ENCODE results near the gene GASK1A.

Gene GASK1A

DNA sequence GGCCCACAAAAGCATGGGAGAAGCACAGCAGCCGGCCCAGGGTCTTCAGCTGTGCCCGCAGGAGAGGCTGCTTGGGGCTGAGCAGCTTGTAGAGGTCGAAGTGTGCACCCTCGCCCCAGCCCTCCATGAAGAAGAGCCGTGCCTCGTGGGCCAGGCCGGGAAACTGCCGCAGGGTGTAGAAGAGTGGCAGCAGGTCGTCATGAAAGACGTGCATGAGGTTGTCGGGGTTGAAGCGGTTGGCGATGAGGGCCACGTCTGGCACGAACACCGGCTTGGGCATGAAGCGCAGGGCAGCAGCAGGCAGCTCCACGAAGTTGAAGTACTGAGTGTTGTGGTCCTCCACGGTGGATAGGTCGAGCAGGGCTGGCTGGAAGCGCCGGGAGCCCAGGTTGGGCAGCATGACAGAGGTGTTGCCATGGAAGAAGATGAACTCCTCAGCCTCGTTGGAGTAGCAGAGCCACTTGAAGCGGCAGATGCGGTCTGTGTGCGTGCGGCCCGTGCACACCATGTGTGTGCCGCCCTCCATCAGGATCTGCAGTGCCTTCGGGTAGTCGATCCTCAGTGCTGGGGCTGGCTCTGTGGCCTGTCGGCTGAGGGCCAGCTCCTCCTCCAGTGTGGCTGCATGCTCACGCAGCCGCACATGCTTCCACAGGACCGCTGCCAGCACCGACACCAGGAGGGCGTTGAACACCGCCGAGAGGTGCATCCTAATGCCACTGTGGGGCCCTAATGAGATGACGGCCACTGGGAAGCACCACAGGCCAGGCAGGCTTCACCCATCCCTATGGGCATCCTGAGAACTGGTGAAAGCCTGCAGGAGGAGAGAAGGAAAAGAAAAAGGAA lies 101.8 kb downstream of the GASK1A start:
- no peak for TF ChIP-seq ZNF274 (IDR thresholded peaks at IDR 0.05; ENCODE audit: low read depth, low read length)
- H3K4me3 ChIP-seq (ENCODE audit: low read length): no peak overlapping the region

- no peak for TF ChIP-seq ZNF274 (IDR thresholded peaks at IDR 0.05; ENCODE audit: low read depth, low read length)
- H3K4me3 ChIP-seq (ENCODE audit: low read length): no peak overlapping the region
These were observed 102.7 kb downstream of the GASK1A start for GRCh38 chr3:43081796-43082195.

DNA sequence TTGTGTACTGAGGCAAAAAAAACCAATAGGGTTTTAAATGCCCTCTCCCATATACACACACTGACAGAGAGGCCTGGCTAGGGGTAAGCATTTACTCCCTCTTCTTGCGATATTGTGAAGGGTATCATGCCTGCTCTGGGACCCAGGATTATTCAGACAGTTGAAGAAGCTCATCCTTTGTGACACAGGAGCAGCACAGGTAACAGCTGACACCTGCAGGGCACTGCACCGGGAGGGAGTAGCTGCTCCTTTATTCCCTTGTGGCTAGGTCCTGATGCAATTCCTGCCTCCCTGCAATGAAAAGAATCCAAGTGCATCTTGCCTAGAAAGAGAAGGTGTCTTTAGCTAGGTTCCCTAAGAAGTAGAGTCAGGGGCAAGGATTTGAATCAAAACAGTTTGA lies 103.3 kb downstream of the GASK1A start:
- no peak for TF ChIP-seq ZNF274 (IDR thresholded peaks at IDR 0.05; ENCODE audit: low read depth, low read length)
- H3K4me3 ChIP-seq (ENCODE audit: low read length): no peak overlapping the region

- no peak for TF ChIP-seq ZNF274 (IDR thresholded peaks at IDR 0.05; ENCODE audit: low read depth, low read length)
- no peak overlapping the region for H3K4me3 ChIP-seq (ENCODE audit: low read length)
These were observed 107.5 kb downstream of the GASK1A start for GRCh38 chr3:43086460-43087165.

DNA sequence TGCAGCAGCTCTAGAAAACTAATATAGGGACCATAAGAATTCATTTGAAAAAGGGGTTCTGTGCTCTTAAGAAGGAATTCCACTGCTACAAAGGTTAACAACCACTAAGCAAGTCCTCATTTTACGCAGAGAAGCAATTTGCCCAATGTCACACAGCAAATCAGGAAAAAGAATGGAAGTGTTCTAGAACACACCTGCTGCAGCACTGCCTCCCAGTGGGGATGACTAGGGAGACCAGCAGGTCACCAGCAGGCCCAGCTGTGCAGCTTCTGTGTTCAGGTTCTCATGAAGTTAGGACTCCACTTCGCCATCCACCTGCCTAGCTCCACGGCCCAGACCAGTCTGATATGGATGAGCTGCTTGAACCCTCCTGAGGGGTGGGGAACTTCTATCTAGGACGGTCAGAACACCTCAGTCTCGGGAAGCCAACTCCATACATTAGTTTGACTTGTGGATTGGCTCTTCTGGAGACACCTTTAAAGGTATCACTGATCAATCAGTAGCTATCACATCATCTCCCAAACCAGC lies 108.2 kb downstream of the GASK1A start:
- no peak overlapping the region for H3K4me3 ChIP-seq (ENCODE audit: low read length)
- no peak for TF ChIP-seq ZNF274 (IDR thresholded peaks at IDR 0.05; ENCODE audit: low read depth, low read length)

DNA sequence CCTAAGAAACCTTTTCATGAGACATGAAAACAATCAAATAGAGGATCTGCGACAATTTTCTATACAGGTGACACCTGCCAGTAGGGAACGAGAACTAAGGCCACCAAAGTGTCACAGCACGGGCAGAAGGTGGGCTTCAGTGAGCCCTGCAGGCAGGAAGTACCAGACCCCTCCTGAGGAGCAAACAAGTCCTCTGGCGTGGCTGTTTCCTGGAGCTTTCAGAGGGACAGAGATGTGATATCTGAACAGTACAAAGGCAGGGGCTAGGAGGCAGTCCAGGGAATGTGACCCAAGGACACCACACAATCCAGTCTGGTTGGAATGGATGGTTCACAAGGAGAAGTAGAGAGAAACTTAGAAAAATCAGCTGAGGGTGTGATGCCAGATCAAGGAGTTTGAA lies 110.0 kb downstream of the GASK1A start:
- no peak overlapping the region for H3K4me3 ChIP-seq (ENCODE audit: low read length)
- TF ChIP-seq ZNF274 (IDR thresholded peaks at IDR 0.05; ENCODE audit: low read depth, low read length): no peak

DNA sequence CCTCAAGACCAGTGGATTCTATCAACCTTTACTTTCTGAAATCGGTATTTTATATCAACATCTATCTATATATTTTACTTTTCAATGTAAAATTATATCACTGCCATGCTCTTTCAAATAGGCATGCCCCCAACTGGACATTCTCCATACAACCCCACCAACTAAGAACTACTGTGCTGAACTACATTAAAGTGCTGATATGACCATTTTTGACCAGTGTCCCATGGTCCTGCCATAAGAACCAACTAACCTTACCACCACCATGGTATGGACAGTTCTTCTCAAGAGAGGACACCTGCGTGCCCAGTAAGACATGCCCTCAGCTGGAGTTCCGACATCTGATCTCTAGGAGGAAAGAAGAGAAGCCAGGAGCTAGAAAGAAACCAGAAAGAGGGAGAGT lies 111.1 kb downstream of the GASK1A start:
- TF ChIP-seq ZNF274 (IDR thresholded peaks at IDR 0.05; ENCODE audit: low read depth, low read length): no peak

GRCh38 chr3:43091481-43091880 lies 112.4 kb downstream of the GASK1A start:
- no peak for TF ChIP-seq ZNF274 (IDR thresholded peaks at IDR 0.05; ENCODE audit: low read depth, low read length)
- no peak overlapping the region for H3K4me3 ChIP-seq (ENCODE audit: low read length)

More for the DNA sequence above, 111.1 kb downstream of the GASK1A start:
- no peak overlapping the region for H3K4me3 ChIP-seq (ENCODE audit: low read length)

DNA sequence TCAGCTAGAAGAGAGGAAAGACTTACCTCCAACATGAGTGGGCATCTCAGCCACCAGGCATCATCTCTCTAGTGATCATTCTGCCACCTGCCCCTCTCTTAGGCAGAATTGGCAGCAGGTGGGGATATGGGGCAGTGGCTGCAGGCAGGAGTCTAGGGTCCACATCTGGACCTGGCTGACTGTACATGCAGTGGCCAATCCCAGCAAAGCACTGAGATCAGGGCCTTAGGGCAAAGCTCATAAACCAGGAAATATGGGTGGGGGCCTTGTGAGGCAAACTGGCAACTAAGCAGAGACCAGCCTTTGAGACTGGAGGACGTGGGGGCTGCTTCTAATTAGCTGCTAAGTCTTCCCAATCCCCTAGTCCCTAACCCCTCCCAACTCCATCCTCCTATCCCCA lies 113.9 kb downstream of the GASK1A start:
- H3K4me3 ChIP-seq (ENCODE audit: low read length): no peak overlapping the region
- TF ChIP-seq ZNF274 (IDR thresholded peaks at IDR 0.05; ENCODE audit: low read depth, low read length): no peak

DNA sequence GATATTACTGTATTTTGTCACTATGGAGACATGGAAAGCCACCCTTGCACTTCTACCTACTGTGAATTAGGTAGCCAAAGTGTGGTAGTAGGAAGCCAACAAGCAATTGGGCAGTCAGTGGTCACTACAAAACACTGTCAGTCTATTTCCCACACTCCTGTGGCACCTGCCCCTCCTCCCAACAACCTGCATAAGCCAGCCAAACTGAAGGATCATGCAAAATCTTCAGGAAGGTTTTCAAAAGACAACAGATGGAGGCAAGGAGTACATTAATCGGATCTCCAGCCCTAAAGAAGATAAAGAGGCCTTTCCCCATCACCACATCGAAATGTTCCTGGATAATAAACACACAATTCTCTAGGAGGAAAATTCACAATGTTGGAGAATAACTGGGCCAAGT lies 114.9 kb downstream of the GASK1A start:
- H3K4me3 ChIP-seq (ENCODE audit: low read length): no peak overlapping the region

GRCh38 chr3:43094381-43094780 lies 115.3 kb downstream of the GASK1A start:
- no peak for TF ChIP-seq ZNF274 (IDR thresholded peaks at IDR 0.05; ENCODE audit: low read depth, low read length)
- H3K4me3 ChIP-seq (ENCODE audit: low read length): no peak overlapping the region

More for the DNA sequence above, 114.9 kb downstream of the GASK1A start:
- no peak for TF ChIP-seq ZNF274 (IDR thresholded peaks at IDR 0.05; ENCODE audit: low read depth, low read length)

GRCh38 chr3:43094851-43095250 lies 115.7 kb downstream of the GASK1A start:
- H3K4me3 ChIP-seq (ENCODE audit: low read length): no peak overlapping the region
- no peak for TF ChIP-seq ZNF274 (IDR thresholded peaks at IDR 0.05; ENCODE audit: low read depth, low read length)

GRCh38 chr3:43095370-43095769 lies 116.3 kb downstream of the GASK1A start:
- no peak for TF ChIP-seq ZNF274 (IDR thresholded peaks at IDR 0.05; ENCODE audit: low read depth, low read length)
- H3K4me3 ChIP-seq (ENCODE audit: low read length): no peak overlapping the region

- TF ChIP-seq ZNF274 (IDR thresholded peaks at IDR 0.05; ENCODE audit: low read depth, low read length): no peak
- H3K4me3 ChIP-seq (ENCODE audit: low read length): no peak overlapping the region
These were observed 117.7 kb downstream of the GASK1A start for GRCh38 chr3:43096761-43097160.

Measured in GM08714 (cell line).